GM21360 (cell line): Measurements from ENCODE around the gene DHX16.

Source experiments
- ATAC-seq: cut with Tn5 transposase; IDR thresholded peaks from one replicate; pipeline ENCODE4 v1.9.1; 2021; ENCODE audit warnings: mild to moderate bottlenecking, moderate library complexity; ENCODE audit not compliant: unreplicated experiment

The DHX16 gene

GRCh38 chr6:30640481-30640880 lies 32.3 kb downstream of the DHX16 start:
- ATAC-seq: no peak

DNA sequence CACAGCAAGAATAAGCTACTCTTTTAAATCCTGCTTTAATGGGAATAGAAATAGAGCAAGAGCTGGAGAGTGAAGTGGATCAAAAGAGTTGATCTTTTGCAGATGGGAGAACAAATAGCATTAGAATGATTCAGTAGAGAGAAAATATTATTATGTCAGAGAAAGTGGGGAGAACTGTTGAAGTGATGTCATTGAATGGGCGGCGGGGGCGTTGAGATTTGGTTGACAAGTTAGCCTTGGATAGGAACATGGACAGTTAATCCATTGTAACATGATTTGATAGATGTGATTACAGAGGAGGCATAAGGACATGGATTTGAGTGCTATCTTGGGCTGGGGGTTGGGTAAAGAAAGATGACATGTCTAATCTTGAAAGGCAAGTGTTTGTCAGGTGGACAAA lies 37.0 kb downstream of the DHX16 start:
- ATAC-seq: no peak

GRCh38 chr6:30626484-30627366 lies 46.1 kb downstream of the DHX16 start, which contains the start of gene ATAT1:
Gene ATAT1 (plus strand): TSS chr6:30626874.
- peak; percentile 81 for ATAC-seq

DNA sequence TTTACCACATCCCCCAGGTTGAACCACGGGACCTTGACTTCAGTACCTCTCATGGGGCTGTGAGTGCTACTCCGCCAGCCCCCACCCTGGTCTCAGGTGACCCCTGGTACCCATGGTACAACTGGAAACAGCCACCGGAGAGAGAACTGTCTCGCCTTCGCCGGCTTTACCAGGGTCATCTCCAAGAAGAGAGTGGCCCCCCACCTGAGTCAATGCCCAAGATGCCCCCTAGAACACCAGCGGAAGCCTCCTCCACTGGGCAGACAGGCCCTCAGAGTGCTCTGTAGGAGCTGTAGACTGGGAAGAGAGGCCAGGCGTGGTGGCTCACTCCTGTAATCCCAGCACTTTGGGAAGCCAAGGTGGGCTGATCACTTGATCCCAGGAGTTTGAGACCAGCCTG lies 47.3 kb downstream of the DHX16 start:
- ATAC-seq: no peak

DNA sequence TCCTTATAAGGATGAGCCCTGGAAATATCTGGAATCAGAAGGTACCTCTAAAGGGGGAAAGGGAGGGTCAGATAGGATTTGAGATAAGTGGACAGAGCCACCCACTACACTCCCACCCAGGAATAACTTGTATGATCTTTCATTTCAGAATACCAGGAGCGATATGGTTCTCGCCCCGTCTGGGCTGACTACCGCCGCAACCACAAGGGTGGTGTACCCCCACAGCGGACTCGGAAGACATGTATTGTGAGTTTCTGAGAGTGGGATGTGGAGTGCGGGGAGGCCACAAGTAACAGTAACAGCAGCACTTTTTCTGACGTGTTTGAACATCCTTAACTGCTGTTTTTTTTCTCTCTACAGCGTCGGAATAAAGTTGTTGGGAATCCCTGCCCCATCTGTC lies 53.2 kb downstream of the DHX16 start:
- no peak for ATAC-seq

DNA sequence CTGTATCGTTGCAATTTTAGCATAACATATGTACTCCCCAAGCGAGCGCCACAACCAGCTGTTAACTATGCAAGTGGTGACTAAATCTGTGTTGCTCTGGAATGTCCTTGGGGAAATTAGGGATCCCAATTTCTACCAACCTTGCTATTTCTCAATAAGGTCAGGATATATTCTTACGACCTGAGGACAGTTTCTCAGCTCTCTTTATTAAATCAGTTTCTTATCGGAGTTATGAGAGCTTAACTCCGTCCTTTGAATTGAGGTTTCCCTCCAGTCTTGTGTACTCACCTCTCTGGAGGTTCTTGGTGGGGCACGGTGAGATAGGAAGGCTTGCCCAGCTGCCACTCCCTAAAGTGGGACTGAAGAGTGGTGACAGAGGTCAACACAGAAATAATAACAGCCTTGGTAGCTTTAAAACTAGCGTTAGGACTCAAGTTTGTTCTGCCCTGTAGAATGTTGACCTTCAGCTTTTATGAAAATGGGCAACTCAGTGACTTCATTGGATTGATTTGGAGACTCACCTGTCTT lies 54.5 kb downstream of the DHX16 start:
- ATAC-seq: no peak

DNA sequence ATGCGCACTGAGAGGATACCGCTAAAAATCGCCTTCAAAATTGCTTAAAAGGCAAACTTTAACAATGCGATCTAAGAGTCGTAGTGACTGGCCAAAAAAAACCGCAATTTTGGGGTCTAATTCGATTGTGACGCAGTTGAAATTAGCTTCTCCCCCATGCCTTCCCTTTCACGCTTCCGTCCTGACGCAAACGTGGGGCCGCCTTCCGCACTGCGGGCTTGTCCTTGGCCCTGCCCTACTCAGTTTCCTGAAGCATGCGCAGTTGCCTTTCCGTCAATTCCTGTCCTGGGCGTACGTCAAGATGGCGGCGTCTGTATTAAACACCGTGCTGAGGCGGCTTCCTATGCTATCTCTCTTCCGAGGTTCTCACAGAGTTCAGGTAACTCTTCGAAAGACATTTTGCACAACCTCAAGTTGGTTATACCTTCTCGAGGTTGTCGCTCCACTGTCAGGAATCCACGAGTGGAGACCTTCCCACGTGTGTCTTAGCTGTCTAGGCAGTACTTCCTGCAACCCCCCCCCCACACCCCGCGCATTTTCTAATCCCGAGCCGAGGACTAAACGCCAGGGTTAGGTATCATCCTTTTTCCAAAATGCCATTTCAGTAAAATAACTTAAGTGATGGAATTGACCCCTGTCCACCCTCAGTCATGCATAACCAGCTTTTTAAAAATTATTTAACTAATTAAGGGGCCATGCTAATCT lies 55.1 kb downstream of the DHX16 start, which contains the start of gene MRPS18B:
MRPS18B (plus strand) TSS at position 276 of the 705 bp plus-strand sequence; CDS start at position 302, 26 bp downstream.
- ATAC-seq: peak; percentile 63

GRCh38 chr6:30616811-30617564 lies 55.8 kb downstream of the DHX16 start, which contains the start of gene PPP1R10:
Gene PPP1R10 (minus strand): TSS chr6:30617243. CDS start chr6:30609944, 7,299 bp downstream.
- peak; percentile 67 for ATAC-seq

DNA sequence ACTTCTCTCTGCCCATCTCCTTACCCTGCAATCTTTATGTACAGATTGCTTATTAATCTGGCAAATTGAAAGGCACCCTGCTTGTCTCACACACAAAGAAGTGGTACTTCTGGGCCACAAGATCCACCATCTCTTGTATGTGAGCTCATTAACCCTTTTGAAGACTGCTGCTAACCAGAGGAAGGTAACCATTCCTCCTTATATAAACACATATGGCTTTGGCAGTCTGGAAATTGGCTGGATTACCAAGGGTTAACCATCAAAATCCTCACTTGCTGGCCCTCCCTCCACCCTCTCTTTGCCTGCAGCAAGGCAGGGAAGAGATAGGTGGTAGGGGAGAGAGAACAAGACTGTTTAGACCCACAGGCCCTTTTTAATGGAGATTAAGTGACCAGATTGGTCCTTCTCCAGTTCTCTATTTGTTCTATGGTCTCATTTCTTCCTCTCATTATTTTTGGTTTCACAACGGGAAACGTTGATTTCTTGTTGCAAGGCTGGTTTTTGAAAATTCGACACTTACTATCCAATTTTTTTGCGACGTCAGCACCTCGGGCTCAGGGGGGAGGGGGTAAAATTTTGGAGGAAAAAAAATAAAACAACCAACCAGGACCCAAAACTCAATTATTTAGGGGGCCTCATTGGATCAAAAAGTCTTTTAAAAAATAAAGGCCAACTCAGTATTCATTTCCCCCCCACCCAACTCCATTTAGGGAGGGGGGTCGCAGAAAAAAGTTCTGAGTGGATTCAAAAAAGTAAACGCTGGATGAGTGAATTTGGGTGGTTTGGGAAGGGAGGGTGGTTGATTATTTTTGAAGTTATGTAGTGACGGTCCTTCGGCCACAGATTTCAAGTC lies 56.6 kb downstream of the DHX16 start:
- ATAC-seq: no peak

DNA sequence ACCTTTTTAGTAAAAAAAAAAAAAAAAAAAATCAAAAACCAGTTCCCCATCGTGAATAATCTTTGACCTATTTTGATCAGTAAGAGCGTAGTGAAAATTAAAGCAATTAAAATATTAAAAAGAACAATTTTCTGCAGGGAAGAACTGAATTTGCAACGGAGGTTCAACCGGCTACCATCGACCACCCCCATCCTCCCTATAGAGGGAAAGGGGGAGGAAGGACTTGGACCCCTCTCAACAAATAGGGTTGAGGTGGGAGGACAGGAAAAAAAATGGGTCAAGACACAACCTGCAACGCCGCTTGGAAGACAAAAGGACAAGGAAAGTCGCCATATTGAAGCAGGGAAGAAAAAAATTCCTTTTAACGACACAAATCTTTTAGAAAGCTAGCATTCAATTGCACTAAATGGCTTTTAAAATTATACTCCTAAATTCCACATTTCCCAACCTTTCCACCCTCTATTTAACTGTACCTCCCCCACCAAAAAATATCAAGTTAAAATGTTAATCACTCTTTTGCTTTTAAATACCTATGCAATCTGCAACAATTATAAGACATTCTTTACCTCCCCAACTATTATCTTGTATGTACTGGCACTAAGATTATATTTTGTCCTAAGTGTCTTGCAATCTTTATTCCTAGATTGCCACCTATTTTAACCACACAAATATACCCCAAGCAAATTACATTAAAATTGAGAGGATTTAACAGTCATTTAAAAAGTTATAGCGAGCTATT lies 57.4 kb downstream of the DHX16 start:
- no peak for ATAC-seq

- peak; percentile 36 for ATAC-seq
Measured at GRCh38 chr6:30614843-30615218, 58.0 kb downstream of the DHX16 start.

GRCh38 chr6:30614044-30614842 lies 58.6 kb downstream of the DHX16 start:
- no peak for ATAC-seq

- ATAC-seq: no peak
Measured at GRCh38 chr6:30613251-30614043, 59.4 kb downstream of the DHX16 start.

DNA sequence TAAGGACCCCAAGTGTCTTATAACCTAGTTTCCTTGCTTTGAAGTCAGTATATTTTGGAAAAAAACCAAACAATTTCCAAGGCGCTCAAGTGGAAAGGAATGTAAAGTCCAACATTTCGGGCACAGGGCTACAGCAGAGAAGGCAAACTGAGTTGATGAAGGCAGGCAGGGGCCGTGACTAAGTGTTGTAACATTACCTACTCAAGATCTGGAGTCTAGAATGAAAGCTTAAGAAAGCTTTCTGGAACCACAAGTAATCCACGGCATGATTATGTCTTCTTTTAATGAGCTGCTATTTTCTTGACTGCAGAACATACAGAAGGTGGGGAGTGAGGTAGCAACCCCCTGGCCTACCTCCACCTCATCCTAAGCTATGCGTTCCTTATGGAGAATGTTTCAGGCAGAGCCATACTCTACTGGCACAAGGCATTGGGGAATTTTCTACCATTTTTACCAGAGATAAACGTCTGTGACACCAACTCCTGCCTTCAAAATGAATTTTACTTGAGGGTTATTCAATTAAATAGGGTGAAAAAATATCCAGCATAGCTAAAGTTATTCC lies 60.0 kb downstream of the DHX16 start:
- no peak for ATAC-seq

GRCh38 chr6:30612213-30612612 lies 60.6 kb downstream of the DHX16 start:
- ATAC-seq: no peak

DNA sequence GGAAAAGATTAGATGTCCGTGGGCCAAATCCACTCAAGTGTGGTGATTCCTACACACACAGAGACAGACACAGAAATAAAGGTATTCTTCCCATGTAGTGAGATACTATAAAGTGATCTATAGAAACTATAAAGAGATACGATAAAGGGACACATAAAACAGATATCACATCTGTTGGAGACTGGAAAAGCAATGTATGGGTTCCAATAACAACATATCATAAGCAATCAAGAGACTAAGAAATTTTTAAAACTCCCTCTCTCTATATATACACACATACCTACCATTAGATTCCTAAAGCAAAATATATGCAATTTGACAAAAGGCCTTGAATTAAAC lies 61.0 kb downstream of the DHX16 start:
- no peak for ATAC-seq

DNA sequence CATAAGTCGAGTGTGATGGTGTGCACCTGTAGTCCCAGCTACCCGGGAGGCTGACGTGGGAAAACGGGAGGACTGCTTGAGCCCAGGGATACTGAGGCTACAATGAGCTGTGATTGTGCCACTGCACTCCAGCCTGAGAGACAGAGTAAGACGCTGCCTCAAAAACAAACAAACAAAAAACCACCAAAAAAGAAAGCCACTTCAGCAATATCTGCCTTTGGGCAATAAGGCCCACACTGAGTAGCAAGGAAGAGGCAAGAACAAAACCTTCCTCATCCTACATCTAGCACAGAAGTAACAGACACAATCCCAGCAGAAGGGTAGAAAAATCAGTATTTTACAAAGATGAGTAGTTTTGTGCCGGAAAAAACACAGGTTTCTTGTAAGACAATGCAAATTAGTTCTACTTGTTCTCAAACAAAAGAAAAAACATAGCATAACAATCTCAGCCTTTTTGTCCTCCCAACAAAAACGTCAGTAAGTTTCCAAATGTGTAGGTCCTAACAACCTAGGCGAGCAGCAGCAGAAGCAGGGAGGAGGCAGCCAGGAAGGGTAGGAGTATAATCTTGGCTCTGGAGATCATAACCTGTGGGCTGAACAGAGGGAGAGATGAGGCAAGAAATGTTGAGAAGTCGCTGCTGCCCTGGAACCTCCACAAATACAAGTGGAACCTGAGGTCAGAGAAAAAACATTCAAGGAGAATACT lies 61.5 kb downstream of the DHX16 start:
- no peak for ATAC-seq
